Measurements from ENCODE around the gene EXD1. TPM values are rescaled to one million over a fixed set of nuclear protein-coding genes. Genes with fewer than 3 reads are reported as not detected.

EXD1 gene
- total and polyA plus RNA-seq, 10 donors = not detected

DNA sequence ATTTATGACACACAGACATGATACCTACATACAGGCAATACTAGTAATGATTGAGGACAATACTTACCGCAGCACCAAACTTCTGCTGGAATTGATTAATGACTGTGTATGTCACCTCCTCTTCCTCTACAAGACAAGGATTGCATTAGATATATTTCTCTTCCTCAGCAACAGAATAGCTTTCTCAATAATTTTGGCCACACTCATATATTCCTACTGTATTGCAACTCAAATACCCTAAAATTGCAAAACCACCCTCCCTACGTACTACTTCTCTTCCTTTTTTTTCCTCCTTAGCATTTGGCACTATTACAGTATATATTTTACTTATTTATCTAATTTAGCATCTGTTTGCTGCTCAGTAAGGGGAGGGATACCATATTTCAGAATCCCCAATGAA is 14.8 kb downstream of the EXD1 start:
- intact Hi-C loops (cut with DNase I; ENCODE audit: low total_unique reads) = no loop called here
- H3K27me3 ChIP-seq (replicated peaks in 1 of 7) = peaks cover 0 to 22% (median 0%) of the 10 kb centered on the region in 7 donors
- H3K36me3 ChIP-seq = no peaks in the 10 kb centered on the region
- WGBS, 5 donors = 29 to 73% (median 57%) methylated on average over 2 of the region's 2 CpGs
- no peaks in the 10 kb centered on the region for H3K9me3 ChIP-seq
- H3K27ac ChIP-seq = no peak overlapping the region
- H3K4me1 ChIP-seq = peaks cover 0 to 5% (median 0%) of the 10 kb centered on the region in 6 donors
- no peak overlapping the region for H3K4me3 ChIP-seq
- DNase-seq = no peak
- TF ChIP-seq, protein P1, sequence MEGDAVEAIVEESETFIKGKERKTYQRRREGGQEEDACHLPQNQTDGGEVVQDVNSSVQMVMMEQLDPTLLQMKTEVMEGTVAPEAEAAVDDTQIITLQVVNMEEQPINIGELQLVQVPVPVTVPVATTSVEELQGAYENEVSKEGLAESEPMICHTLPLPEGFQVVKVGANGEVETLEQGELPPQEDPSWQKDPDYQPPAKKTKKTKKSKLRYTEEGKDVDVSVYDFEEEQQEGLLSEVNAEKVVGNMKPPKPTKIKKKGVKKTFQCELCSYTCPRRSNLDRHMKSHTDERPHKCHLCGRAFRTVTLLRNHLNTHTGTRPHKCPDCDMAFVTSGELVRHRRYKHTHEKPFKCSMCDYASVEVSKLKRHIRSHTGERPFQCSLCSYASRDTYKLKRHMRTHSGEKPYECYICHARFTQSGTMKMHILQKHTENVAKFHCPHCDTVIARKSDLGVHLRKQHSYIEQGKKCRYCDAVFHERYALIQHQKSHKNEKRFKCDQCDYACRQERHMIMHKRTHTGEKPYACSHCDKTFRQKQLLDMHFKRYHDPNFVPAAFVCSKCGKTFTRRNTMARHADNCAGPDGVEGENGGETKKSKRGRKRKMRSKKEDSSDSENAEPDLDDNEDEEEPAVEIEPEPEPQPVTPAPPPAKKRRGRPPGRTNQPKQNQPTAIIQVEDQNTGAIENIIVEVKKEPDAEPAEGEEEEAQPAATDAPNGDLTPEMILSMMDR (IDR thresholded peaks at IDR 0.05 in 8 of 11, conservative IDR thresholded peaks at IDR 0.05 in 3 of 11) = no peak
- TF ChIP-seq POLR2AphosphoS5 (IDR thresholded peaks at IDR 0.05) = no peak
- no peak for TF ChIP-seq POLR2A (IDR thresholded peaks at IDR 0.05)

DNA sequence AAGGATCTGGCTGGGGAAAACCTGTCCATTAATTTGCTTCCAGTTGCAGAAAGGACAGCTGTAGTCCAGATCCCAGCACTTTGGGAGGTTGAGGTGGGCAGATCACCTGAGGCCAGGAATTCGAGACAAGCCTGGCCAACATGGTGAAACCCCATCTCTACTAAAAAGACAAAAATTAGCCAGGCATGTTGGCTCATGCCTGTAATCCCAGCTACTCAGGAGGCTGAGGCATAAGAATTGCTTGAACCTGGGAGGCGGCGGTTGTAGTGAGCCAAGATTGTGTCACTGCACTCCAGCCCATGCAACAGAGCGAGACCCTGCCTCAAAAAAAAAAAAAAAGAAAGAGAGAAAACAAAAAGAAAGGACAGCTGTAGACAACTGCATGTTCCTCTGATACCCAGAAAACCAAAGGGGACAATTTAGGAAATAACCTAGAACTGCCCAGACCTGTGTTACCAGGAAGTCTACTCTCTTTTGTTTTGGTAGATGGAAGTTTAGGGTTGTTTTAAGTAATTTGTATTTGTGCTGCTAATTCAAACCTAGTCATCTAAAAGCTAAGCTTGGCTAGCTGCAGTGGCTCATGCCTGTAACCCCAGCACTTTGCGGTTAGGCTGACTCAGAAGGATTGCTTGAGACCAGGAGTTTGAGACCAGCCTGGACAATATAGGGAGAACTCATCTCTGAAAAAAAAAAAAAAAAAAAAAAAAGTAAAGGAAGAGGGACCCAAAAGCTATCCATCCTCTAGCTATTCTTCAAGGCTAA is 22.7 kb downstream of the EXD1 start:
- no peak for DNase-seq
- H3K4me3 ChIP-seq = no peak overlapping the region
- H3K36me3 ChIP-seq = no peaks in the 10 kb centered on the region
- TF ChIP-seq POLR2AphosphoS5 (IDR thresholded peaks at IDR 0.05) = no peak
- TF ChIP-seq POLR2A (IDR thresholded peaks at IDR 0.05) = no peak
- TF ChIP-seq, protein P1 (IDR thresholded peaks at IDR 0.05 in 8 of 11, conservative IDR thresholded peaks at IDR 0.05 in 3 of 11) = no peak
- 83 to 96% (median 90%) methylated on average over 5 of the region's 5 CpGs for WGBS, 5 donors
- H3K27ac ChIP-seq = no peak overlapping the region
- intact Hi-C loops (cut with DNase I; ENCODE audit: low total_unique reads) = no loop called here
- H3K4me1 ChIP-seq = no peaks in the 10 kb centered on the region
- peaks cover 0 to 10% (median 0%) of the 10 kb centered on the region in 7 donors for H3K27me3 ChIP-seq (replicated peaks in 1 of 7)
- no peaks in the 10 kb centered on the region for H3K9me3 ChIP-seq

DNA sequence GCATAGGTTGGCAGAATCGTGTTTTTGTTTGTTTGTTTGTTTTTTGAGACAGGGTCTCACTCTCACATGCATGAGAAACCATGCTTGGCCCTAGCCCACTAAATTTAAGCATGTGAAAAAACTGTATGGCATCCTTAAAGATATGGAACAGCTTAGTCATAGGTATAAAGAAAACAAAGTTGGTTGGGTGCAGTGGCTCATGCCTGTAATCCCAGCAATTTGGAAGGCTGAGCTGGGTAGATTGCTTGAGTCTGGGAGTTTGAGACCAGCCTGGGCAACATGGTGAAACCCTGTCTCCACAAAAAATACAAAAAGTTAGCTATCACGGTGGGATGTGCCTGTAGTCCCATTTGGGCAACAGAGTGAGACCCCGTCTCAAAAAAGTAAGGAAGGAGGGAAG is 25.2 kb downstream of the EXD1 start:
- Histone ChIP-seq H3K9me3 (no peaks in the 10 kb centered on the region), H3K27me3 (replicated peaks in 1 of 7) (peaks cover 0 to 10% (median 0%) of the 10 kb centered on the region in 7 donors), H3K36me3 (no peaks in the 10 kb centered on the region), H3K4me3 (no peak overlapping the region), H3K27ac (no peak overlapping the region), H3K4me1 (no peaks in the 10 kb centered on the region)
- WGBS, 5 donors = 71 to 89% (median 79%) methylated on average over 3 of the region's 3 CpGs
- TF ChIP-seq, protein P1 (IDR thresholded peaks at IDR 0.05 in 8 of 11, conservative IDR thresholded peaks at IDR 0.05 in 3 of 11) = no peak
- TF ChIP-seq POLR2A (IDR thresholded peaks at IDR 0.05) (no peak), POLR2AphosphoS5 (IDR thresholded peaks at IDR 0.05) (no peak)
- intact Hi-C loops (cut with DNase I; ENCODE audit: low total_unique reads) = no loop called here
- DNase-seq = no peak

DNA sequence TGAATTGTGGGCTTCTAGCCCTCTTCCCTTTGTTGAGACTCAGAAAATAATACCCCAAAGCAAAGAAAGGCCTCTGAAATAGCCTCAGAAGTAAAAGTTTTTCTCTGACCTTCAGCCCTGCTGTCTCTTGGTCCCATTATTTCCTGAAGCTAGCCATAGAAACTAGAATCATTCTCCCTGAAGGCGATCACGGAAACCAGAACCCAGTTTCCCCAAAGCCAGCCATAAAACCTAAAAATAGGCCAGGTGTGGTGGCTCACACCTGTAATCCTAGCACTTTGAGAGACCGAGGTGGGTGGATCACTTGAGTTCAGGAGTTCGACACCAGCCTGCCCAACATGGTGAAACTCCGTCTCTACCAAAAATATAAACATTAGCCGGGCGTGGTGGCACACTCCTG is 27.2 kb downstream of the EXD1 start:
- 94 to 96% (median 95%) methylated on average over 6 to 7 of the region's 7 CpGs for WGBS, 5 donors
- no peaks in the 10 kb centered on the region for H3K9me3 ChIP-seq
- H3K27me3 ChIP-seq (replicated peaks in 1 of 7) = peaks cover 0 to 10% (median 0%) of the 10 kb centered on the region in 7 donors
- DNase-seq = no peak
- H3K27ac ChIP-seq = no peak overlapping the region
- no peak overlapping the region for H3K4me3 ChIP-seq
- no peak for TF ChIP-seq POLR2AphosphoS5 (IDR thresholded peaks at IDR 0.05)
- TF ChIP-seq POLR2A (IDR thresholded peaks at IDR 0.05) = no peak
- TF ChIP-seq, protein P1 (IDR thresholded peaks at IDR 0.05 in 8 of 11, conservative IDR thresholded peaks at IDR 0.05 in 3 of 11) = no peak
- intact Hi-C loops (cut with DNase I; ENCODE audit: low total_unique reads) = no loop called here
- H3K4me1 ChIP-seq = no peaks in the 10 kb centered on the region
- H3K36me3 ChIP-seq = no peaks in the 10 kb centered on the region

All from spleen (tissue), 11 donors.